ENCODE data around the gene HIVEP3.

The HIVEP3 gene

DNA sequence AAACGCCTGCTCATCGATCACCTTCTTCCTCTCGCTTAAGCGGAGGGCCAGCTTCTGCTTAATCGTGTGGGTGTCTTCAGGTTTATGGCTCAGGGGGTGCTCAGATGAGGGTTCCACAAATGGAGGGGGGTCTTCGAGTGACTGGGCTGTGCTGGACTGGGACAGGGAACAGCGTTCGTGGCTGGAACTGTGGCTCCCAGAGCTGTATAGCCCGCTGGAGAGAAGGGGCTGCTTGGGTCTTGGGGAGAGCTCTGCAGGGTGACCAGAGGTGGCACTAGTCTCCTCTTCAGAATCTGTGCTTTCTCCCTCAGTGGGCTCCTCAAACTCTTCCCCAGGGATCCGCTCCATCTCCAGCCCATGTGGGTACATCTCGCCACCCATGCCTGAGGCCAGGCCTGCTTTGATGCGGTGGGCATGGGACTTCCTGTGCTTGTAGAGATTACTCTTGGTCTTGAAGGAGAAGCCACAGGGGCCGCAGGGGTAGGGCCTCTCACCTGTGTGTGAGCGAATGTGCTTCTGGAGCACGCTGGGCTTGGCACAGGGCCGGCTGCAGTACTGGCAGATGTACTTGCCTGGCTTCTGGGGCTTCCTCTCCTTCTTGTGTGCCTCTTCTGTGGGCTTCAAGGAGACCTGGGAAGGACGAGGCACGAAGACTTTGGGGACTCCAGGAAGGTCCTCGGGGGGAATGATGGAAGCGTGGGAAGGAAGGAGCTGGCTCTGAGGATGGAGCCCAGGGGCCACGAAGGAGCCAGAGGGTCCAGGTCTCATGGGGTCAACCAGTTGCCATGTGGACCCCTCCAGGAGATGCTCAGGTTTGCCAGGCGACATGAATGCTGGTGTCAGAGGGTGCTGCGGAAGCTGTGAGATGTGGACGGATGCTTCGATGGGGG is 334.8 kb downstream of the HIVEP3 start:
- no peak for FAIRE-seq

DNA sequence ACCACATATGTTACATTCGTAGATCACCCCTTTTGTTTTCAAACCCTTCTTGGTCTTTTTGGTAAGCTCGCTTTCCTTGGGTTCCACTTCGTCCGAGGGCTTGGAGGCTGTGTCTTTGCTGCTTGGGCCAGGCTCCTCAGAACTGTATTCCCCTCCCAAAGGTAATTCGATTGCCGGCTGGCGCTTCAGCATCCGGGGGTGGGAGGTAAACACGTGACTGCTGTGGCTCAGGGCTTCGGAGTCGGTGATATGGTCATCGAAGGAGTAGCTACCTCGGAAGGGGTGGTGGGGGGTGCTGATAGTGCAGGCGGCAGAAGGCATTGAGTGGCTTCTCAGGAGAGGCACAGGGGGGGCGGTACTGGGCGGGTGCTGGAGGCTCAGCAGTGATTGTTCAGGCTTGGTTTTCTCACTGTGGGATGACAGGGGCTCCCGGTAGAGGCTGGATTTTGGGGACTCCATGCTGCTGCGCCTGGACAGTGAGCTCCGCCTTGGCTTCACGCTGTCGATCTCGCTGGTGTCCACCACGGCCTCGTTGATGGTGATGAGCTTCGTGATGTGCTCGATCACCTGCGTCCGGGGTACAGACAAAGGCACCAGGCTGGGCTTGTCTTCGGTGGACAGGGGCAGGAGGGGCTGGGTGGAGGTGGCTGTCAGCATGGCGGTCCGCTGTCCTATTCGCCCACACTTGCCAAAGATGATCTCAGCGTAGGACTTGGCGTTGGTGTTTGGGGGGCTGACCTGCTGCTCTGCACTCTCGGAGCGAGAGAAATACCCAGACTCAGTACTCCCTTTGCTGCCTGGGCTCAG is 335.7 kb downstream of the HIVEP3 start:
- FAIRE-seq = no peak
- no peak for DNase-seq (ENCODE audit: extremely low spot score, insufficient read length, low read depth)

More for the DNA sequence above, 334.8 kb downstream of the HIVEP3 start:
- no peak for DNase-seq (ENCODE audit: extremely low spot score, insufficient read length, low read depth)

DNA sequence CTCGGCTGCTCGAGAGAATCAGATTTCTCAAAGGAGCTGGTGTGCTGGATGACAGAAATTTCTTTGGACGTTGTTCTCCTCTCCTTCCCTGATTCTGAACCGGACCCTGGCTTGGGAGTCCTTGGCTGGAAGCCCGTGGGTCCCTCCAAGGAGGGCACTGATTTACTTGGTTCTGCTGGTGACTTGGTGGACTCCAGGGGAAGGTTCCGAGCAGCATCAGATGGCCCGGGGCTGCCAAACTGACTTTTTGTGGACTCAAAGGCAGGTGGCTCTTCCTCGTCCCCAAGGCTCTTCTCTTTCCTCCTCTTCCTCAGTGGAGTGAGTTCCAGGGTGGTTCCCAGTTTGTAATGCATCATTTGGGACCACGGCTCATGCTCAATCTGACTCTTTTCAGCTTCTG is 336.4 kb downstream of the HIVEP3 start:
- DNase-seq (ENCODE audit: extremely low spot score, insufficient read length, low read depth) = no peak

DNA sequence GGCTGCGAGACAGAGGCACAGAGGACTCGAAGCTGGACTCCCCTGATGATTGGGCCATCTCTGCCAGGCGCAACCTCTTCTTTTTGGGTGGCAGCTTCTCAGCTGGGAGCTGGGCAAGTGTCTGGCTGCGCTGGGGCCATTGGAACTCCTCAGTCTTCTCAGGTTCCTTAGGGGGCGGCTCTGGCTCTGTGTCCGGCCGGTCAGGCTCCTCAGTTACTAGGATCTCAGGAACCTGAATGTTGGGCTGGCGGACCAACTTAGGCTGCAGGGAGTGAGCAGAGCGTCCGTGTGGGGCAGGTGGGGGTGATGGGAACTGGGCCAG is 336.8 kb downstream of the HIVEP3 start:
- no peak for DNase-seq (ENCODE audit: extremely low spot score, insufficient read length, low read depth)
- FAIRE-seq = no peak

More for the DNA sequence above, 336.4 kb downstream of the HIVEP3 start:
- FAIRE-seq = no peak

DNA sequence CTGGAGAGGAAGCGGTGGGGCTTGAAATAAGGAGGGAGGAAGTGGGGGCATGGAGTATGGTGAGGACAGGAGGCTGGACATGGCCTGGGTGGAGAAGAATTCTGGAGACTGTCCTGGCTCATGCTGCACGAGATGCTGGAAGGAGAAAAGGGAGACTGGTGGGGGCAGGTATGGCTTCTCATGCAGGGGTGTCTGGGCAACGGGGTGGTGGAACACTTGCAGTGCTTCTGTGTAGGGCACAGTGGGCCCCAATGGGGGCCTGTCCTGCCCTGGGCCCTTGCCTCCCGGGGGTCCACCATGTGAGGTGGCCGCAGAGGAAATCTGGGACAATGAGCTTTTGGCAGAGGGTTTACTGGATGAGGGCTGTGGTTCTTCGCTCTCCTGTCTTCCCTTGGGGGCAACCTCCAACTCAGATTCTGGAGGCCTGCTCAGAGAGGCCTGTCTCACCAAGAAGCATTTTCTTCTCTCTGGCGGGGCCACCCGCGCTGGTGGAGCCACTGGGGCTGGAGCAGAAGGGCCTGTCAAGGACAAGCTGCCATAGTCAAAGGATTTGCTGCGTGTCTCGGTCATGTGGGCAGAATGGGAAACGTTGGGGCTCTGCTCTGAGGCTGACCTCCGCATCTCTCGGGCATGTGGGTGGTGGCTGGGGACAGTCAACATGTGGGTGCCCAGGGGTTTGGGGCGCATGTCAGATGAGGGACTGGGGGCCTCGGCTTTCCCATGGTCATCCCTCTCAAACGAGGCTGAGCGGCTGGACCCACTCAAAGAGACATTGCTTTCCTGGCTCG is 337.3 kb downstream of the HIVEP3 start:
- FAIRE-seq (no peak), DNase-seq (ENCODE audit: extremely low spot score, insufficient read length, low read depth) (no peak)

DNA sequence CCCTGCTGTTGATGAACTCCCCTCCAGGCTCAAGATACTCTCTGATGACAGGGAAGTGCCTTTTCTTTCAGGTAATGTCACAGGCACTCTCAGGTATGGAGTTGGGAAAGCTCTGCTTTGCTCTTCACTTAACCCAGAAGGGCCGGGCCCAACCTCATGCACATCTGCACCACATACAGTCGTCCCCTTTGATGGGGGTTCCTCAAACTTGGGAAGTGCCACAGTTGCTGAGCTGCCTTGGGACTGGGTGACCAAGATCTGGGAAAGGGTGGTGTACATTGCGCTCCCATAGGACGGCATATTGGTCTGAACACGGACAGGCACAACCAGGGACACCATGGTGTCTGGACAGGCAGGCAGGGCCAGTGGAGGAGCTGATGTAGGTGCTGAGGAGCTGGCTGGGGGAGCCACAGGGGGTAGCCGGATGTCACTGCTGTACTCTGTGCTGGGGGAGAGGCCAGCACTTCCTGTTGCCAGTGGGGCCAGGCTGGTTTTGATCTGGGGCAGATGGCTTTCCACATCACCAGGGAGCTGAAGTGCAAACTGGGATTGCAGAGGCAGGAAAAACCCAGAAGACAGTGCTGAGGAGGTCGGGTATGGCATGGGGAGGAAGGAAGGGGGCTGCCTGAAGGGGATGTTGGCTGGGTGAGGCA is 338.1 kb downstream of the HIVEP3 start:
- FAIRE-seq (no peak), DNase-seq (ENCODE audit: extremely low spot score, insufficient read length, low read depth) (no peak)

DNA sequence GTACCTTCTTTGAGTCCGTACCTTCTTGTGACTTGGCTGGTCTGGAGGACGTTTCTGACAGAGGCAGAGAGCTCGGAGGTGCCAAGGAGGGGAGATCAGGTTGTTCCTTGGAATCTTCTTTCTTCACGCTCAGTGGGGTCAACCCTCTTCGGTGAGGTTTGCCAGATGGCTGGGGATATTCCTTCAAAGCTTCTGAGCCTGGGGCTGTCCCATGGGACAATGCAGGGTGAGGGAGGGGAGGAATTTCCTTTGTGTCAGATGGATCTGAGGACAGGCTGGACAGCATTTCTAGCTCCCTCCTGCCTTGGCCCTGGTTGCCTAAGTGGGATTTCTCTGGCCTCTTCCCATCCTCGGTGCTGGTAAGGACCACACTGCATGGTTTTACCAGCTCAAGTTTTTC is 338.7 kb downstream of the HIVEP3 start:
- DNase-seq (ENCODE audit: extremely low spot score, insufficient read length, low read depth) = no peak
- no peak for FAIRE-seq

DNA sequence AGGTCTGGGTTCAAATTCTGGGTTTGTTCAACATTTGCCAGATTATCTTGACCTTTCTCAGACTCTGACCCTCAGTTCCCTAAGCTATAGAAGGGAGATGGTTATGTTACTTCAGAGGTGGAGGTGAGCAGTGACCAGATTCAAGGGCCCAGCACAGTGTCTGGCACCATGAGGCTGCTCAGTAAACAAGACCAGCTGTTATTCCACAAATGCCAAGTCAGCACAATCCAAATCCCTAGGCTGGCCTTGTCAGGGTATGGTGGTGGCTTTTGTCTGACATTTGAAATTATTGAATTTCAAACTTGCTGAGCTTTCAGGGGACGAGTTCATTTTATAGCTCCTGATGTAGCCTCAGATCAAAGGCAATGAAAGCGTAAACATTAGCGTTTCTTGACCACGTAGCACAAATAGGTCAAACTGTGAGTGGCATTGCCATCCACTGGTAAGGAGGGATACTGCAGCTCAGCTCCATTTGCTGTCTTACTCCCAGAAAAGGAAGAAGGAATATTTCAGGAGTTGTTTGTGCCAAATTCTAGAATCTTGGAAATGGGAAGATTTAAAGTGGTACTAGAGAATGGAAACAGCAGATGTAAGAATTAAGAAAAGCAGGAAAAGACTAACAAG is 339.9 kb downstream of the HIVEP3 start:
- DNase-seq (ENCODE audit: extremely low spot score, insufficient read length, low read depth) (no peak), FAIRE-seq (no peak)

DNA sequence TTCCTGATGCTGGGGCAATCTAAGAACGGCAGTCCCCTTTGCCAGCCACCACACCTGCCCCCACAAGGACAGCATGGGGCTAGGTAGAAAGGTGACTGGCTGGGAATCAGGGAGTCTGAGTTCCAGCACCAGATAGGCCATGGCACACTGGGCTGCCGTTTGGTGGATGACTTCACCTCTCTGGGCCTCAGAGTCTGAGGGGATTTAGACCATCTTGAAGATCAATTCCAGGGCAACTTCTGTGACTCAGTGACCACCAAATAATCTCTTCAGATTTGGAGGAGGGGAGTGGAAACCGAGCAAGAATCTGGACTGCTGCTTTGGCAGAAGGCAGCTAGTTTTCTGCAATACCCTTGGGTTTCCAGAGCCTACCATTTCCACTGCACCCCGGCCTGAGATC is 342.1 kb downstream of the HIVEP3 start:
- no peak for FAIRE-seq
- DNase-seq (ENCODE audit: extremely low spot score, insufficient read length, low read depth) = no peak

DNA sequence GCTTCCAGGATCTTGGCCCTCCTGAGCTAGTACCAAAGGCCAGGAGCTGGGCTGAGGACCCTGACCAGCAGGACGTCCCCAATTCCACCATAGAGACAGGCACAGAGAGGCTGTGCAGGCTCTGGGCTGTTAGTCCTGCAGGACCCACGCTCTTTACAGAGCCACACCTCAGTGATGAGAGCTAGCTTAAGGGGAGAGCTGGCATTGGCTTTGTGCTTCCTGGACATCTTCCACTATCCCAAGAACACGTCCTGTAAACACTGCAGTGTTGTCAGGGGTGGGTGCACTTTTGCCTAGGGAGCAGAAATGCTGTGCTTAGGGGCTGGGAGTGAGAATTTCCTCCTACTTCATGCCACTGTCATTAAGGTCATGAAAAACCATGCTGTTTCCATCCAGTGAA is 342.5 kb downstream of the HIVEP3 start:
- no peak for FAIRE-seq
- no peak for DNase-seq (ENCODE audit: extremely low spot score, insufficient read length, low read depth)

DNA sequence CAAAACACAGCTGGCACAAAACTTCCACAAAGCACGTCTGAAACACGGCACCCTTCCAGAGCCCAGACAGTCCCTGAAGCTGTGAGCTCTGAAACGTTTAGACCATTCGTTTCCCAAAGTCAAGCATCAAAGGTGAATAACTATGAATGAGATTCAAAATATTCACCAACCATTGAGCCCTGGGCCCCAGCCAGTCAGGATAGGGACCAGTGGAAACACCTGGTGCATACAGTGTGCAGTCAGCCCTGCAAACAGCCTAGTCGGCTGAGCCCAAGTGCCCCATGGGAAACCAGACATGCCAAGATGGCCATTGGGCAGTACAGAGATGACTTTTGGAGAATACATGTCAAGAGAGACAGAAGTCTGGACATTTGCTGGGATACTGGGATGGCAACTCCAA is 343.9 kb downstream of the HIVEP3 start:
- FAIRE-seq = peak; percentile 39
- DNase-seq (ENCODE audit: extremely low spot score, insufficient read length, low read depth) = no peak

DNA sequence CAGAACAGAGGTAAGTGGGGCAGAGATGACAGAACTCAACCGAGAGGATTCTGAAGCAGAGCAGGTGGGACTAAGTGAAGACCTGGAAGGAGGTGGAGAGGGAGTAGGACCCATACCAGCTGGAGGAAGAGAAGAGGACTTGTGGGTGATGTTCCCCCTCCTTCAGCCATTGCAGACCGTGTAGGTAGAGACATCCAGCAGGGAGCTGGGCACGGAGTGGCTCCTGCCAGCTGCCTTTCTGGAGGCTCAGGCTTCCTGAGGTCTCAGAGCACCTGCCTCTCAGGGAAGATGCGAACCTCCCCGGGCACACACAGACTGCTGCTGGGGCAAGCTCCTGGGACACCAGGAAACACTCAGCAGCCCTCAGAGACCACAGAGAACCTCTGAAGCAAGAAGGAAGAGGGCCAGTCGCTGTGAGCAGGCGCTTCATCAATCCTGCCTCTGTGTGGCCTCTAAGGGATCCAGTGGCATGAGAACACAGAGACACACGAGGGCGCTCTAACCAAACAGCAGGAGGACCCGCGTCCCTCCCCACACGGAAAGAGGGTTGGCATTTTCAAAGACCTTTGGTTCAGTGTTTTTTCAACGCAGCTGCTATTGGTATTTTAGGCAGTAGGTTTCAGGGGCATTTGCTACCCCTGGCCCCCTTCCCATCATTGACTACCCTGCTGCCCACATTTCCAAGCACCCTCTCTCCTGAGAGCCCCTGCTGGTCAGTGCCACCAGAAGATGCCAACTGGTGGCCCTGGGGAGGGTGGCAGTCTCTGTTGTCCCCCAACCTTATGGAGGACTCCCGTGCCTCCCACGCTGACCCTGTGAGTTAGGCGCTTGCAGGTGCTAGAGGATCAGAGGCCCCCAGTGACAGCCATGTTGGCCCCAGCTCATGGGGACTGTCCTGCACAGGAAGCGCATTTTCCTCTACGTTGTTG is 344.7 kb downstream of the HIVEP3 start:
- DNase-seq (ENCODE audit: extremely low spot score, insufficient read length, low read depth) (peak; percentile 65), FAIRE-seq (peak; percentile 98)

DNA sequence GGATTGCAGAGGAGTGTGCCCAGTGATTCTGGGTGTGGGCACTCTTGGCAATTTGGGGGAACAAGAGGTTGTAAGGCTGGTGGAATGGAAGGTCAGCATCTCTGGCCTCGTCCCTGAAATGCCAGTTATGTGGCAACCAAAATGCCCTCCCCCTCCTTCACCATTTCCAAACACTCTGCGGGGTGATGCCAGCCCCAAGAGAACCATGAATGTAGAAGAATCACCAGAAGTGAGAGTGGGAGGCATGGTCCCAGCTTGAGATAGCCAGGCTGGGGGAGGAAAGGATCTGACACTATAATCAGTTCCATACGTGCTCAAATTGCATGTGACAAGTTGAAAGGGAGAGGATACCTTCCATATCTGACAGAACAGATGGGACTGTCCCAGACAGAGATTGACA is 345.5 kb downstream of the HIVEP3 start:
- FAIRE-seq = no peak
- no peak for DNase-seq (ENCODE audit: extremely low spot score, insufficient read length, low read depth)

DNA sequence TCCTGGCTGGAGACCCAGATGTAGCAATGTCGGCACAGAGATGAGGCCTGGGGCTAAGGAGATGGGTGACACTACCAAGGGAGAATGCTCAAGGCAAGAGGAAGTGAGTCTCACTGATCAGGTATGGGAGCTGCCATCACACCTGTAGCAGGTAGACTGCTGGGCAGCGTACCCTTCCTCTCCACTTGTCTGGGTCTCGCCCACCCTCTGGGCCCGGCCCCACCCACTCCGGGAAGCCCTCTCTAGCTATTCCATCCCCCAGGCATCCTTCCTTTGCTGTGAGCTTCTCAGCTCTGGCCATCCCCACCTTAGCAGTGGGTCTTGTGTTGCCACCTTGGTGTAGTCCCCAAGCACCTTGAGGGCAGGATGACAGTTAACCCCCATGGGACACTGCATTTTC is 346.5 kb downstream of the HIVEP3 start:
- DNase-seq (ENCODE audit: extremely low spot score, insufficient read length, low read depth) = no peak
- FAIRE-seq = no peak

DNA sequence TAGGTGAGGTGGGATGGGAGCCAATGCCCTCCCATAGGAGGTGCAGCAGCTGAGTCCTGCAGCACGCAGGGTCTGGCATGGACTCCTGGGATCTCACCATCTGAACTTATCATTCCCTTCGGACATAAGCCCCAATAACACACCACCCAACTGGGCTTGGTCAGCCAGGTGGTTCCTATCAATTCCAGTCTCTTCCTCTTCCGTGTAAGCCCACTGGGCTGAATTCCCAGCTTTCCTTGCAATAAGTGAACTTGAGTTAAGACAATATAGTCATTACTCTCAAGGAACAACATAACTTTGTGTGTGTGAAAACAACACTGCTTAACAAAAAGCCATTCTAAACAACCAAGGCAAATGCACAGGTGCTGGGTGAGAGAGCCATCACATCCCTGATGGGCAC is 347.7 kb downstream of the HIVEP3 start:
- no peak for FAIRE-seq
- no peak for DNase-seq (ENCODE audit: extremely low spot score, insufficient read length, low read depth)

DNA sequence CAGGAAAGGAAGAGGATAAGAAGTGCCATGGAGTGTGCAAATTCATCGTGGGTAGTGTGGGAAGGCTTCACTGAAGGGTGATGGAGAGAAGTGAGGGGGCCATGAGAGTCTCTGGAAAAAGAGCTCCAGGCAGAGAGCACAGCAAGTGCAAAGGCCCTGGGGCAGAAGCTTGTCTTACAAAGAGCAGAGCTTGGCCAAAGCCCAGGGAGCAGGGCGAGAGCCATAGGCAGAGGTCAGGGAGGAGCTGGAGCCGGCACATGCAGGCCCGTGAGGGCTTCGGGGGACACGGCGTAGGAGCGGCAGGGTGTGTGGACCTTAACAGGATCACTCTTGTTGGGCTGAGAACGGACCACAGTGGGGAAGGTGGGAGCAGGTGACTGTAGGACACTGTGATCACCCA is 350.5 kb downstream of the HIVEP3 start:
- FAIRE-seq = no peak

DNA sequence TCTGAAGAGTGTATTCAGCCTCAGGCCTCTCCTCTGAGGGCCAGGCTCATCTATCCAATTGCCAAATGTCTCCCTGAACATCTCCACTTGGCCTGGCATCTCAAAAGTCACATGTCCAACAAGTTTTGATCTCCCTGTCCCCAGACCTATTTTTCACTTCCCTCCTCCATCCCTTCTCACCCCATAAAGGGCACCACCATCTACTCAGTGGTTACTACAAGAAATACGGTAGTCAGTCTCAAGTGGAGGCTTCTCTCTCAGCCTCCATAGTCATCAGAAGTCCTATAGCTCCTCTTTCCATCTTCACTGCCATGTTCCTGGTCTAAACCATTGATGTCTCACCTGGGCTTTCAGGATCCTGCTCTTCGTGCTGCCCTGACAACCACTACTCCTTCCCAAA is 351.8 kb downstream of the HIVEP3 start:
- FAIRE-seq (no peak), DNase-seq (ENCODE audit: extremely low spot score, insufficient read length, low read depth) (no peak)

More for the DNA sequence above, 350.5 kb downstream of the HIVEP3 start:
- DNase-seq (ENCODE audit: extremely low spot score, insufficient read length, low read depth) = no peak

DNA sequence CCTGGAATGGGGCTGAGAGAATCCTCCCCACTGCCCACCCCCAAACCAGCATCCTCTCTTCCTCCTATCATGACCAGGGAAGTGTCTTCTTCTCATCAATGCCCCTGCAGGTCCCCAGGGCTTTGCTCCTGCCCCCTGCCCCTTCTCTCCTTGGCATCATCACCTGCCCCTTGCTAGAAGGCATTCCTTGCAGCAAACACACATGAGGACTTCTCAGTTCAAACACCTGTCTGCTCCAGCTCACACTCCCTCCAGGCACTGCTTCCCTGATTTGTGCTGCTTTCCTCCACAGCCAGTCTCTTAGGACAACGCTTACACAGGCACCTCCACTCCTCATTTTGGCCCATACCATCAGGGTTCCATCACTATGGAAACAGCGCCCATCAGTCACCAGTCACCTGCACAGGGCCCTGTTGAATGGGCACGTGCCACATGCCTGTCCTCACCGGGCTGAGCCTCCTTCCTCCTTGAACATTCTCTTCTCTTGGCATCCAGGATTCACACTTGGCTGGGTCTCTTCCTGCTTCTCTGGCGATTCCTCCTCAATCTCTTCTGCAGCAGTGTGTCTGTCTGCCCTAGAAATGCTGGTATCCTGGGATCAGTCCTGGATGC is 352.3 kb downstream of the HIVEP3 start:
- FAIRE-seq (no peak), DNase-seq (ENCODE audit: extremely low spot score, insufficient read length, low read depth) (no peak)

Measured in GM18507 (cell line).